Activated CD4-positive, alpha-beta T cell treated with anti-CD3 and anti-CD28 coated beads for 4 hours (primary cell): ENCODE measurements around the gene CDK1.

Experiments
- DNase-seq, 2 donors: peaks; one replicate each; pipeline ENCODE4 v3.0.0-alpha.2; 2020

Gene CDK1

DNA sequence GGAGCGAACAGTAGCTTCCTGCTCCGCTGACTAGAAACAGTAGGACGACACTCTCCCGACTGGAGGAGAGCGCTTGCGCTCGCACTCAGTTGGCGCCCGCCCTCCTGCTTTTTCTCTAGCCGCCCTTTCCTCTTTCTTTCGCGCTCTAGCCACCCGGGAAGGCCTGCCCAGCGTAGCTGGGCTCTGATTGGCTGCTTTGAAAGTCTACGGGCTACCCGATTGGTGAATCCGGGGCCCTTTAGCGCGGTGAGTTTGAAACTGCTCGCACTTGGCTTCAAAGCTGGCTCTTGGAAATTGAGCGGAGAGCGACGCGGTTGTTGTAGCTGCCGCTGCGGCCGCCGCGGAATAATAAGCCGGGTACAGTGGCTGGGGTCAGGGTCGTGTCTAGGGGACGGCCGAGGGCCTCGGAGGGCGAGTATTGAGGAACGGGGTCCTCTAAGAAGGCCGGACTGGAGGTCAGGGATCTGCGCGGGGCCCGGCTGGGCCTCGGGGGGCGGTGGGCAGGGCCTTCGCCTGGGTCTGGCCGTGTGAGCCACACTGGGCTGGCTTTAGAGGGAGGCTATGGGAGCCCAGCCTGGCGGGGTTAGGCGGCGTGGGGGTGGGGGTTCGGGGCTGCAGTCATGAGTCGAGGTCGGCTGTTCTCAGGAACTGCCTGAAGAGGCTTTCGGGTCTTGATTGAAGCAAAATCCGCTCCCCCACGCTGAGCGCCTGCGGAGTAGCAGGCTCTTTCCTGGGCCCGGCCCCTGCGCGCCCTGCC is at the start of gene CDK1:
Gene CDK1, plus strand, starts transcription at position 265 of the 757 bp plus-strand sequence. CDS start 1,688 bp downstream, outside the sequence.
- peak; percentile 90 to 95 for DNase-seq

DNA sequence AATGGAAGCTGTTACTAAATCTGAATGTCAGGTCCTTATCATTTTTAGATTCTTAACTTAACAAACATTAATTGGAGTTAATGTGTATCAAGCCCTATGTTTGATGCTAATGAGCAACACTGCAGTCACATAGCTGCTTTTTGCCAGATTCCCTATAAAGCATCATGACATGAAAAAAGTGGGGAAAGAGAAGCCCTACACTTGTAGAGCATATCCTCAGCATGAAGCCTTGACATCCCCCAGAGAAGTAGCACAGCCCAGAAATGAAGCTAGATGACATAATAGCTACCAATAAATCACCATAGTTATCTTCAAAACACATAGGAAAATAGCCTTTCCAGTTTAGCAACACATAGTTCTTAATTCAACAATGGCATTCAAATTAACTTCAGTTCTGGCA is 49.2 kb upstream of the CDK1 start:
- DNase-seq: no peak

DNA sequence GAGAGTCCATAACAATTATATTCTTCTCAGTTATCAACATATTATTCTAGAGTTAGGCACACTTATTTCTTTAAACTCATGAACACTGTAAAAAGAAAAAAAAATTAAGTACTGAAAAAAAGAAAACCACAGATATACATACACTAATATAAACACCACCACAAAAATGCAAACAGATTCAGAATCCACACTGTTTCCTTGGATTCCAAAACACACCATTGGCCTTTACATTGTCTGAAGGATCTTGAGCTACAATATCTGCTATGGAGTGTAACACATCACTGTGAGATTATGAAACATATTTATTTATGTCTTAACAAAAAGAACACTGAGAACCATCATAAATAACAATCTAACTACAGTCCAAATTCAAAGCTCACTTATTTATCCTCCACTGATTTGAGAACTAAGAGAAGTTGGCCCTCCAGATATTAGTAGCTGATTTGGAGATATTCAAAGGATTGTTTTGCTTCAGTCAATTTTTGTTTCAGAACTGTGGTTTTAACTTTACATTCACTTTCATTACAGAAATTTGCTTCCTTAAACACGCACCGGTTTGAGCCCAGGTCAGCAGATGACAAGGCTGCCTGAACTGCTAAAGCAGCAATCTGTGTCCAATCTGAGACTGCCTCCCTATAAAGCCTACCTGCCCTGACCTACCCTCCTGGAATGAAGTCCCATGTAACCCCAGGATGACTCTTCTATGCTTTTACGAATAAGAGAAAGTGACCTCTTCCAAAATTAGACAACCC is 47.0 kb upstream of the CDK1 start:
- DNase-seq: peak; percentile 10 to 18

DNA sequence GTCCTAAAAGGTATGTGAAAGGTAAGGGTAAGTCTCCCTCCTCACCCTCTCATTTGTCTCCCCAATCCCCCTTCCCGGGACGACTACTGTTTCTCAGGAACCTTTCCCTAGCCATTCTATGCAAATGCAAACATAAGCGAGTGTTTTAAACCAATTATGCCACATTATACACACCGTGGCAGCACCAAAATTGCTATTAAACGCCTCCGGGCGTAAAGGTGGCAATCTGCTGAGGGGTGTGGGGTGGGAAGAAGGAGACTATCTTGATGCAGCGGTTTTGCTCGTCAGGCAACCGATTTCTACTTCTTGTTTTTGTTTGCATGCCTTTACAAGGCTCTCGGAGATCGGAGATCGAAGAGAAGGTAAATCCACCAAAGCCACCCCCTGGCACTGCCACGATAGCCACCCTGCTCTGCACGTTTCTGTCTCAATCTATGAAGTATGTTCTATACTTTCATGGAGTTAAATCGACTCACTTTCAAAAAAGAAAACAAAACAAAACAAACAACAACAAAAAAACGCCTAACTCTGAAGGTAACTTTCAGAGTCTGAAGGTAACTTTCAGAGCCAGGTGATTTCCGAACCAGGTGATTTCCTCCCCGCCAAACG is 46.0 kb upstream of the CDK1 start:
- peak; percentile 19 to 31 for DNase-seq

DNA sequence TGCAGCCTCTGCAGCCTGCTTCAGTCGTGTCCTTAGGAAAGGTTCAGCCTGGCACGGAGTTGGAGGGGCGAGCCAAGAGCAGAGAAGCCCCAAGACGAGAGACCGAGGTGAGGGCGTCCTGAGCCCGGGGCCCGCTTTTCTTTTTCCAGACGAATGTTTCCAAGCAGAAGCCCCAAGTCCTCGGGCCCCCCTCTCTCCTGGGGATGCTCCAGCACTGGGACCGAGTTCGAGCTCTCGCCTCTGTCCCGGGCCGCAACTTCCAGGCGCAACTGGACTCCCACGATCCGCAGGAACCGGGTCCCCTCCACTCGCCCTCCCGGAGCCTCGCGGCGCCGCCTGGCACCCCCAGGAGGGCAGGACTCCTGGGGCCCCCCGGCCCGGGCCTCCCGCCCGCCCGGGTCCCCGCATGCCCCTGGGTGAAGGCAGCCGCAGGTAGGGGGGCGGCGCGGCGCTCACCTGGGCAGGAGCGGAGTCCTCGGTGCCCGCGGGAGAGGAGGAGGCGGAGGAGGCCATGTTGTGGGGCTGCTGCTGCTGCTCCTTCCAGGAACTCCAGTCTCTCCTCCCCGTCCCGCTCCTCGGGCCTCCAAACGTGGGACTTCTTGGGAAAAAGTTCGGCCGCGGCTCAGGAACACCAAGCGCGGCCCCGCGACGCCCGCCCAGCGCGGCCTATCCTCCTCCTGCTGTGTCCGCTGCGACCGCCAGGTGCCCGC is 45.3 kb upstream of the CDK1 start:
- DNase-seq: peak; percentile 29 to 37

DNA sequence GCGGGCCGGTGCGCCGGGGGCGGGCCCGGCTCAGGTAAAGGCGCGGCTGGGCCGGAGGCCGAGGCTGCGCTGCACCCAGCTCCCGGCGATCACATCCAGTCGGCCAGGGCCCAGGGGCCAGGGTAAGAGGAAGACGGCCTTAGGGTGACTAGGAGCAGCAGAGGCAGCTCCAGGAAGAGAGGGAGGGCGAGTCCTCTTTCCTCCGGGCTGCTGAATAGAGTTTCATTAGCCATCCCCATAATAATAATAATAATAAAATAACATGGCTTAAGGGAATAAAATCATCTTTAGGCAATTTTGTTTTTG is 44.8 kb upstream of the CDK1 start:
- DNase-seq: no peak

DNA sequence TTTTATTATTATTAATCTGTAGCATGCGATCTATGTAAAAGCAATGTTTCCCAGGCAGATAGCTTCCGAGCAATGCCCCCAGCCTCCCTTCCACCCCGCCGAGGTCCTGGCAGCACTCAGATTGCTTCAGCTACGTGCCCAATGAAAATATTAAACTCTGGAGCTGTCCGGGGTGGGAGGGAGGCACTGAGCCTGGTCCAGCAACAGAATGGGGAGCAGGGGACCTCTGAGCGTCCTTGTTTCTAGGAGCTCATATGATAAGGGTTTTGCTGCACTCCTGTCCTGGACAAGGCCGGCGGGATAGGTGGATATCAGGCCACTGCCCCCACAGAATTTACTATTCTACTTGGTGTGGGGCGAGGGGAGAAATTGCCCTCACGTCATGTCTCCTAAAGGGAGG is 44.5 kb upstream of the CDK1 start:
- DNase-seq: no peak

DNA sequence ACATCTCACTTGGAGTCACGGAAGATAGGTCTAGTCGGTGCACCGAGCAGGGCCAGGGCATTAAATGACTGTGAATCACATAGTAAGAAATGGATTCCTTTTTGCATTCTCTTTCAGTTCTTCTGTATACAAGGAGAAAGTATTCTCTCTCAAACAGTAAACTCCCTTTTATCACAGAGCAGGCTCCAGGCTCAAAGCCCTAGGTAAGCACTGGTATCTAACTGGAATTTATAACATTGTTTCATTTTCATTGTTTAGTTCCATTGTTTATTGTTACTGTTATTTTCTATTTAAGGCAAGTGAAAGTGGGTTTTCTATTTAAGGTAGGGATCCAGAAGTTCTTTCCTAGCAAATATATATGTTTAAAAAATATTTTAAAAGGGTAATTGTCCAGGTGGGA is 44.1 kb upstream of the CDK1 start:
- DNase-seq: no peak

DNA sequence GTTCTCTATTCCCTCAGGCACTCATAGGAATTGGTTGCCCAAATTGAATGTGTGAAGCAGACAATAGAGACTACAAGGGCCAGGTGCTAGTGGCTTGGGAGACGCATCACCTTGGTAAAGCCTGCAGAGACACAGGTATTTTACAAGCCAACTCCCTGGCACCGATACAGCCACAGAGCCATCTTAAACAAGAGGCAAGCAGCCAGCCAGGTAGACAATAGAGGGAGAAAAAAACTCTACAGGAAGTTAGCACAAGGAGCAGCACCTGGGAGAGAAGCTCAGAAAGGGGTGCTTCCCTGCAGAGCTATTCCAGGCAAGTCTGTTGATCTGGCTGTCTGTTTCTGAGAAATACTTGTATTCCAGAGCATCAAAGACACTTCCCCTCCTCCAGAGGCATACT is 43.0 kb upstream of the CDK1 start:
- DNase-seq: no peak

DNA sequence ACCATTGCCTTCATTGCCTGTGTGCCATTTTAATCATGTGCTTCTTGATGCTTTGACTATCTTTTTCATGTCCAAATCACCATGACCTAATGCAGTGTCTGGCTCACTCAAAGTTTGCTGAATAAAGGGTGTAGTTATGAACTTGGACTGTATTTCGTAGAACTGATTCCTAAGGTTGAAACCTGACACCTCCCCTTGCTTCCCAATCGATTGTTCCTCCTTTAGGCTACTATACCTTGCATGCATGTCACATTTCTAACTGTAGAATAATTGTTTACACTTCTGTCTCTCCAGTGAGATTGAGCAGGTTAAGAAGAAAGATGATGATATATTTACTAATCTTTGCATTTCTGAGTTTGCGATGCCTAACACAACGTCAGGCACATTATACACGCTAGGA is 41.0 kb upstream of the CDK1 start:
- no peak for DNase-seq

DNA sequence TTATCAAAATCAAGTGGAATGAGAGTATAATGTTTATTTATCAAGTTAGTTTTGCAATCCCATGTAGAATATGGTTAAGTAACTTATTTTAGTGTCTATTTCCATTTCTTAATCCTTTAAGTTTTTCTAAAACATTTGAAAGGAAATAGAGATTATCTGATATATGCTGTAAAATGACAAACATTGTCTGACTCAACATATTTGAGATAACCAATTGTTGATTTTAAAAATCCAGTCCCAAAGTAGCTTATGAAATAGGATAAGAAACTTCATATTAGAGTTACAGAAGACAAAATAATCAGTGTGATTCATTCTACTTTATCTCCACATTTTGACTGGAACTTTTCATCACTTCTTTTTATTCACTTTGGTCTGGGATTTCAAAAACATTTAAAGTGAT is 38.7 kb upstream of the CDK1 start:
- no peak for DNase-seq

DNA sequence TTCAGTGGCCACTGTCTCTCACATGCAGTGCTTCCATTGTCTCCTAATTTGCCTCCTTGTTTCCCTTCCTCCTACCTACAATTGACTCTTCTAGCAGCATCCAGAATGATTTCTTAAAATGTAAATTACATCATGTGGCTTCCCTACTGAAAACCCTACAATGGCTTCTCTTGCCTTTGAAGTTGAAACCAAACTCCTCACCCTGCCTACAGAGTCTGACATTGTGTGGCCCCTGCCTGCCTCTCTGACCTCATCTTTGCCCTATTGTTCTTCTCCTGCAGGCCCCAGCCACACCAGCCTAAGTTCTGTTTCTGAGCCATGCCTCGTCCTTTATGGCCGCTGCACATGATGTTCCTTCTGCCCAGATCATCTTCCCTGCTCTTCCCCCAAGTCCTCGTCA is 35.8 kb upstream of the CDK1 start:
- DNase-seq: no peak

DNA sequence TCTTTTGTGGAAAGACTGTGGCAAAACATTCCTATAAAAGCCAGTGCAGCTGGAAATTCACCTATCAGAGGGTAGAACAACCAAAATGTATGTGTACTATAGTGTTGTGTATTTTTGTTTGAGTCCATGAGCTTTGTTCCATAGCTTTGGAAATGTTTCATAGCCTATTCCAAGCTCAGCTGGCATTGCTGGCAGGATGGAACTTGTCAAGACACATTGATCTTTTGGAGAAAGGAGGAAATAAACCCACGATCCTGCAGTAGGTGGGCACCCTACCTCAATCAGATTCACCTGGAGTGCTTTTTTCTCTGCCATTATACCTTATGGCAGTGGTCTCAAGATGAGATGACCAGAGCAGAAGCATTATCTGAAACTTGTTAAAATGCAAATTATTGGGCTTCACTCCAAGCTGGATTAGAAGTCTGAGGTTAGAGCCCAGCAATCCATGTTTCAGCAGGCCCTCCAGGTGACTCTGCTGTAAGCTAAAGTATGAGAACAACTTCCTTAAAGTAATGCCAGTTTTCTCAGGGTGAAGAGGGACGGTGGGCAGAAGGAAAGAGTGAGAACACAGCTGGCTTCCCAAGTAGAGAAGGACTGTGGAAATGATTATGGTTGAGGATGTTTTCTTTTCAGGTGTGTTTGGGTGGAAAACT is 30.3 kb upstream of the CDK1 start:
- DNase-seq: no peak

DNA sequence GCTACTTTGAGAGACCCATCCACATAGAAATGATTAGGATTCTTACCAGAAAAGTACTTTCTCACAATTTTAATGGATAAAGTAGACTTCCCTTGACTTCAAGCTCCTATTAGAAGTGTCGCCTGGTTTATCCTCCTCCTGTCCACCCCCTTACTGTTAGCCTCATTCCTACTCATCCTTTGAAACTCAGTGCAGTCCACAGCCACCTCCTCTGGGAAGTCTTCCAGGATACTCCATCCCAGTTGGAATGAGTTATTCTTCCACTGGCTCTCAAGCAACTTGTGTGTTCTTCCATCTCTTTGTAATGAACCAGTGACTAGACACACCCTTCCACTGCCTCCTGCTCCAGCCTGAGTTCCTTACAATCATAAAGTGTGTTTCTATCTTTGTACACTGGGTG is 25.1 kb upstream of the CDK1 start:
- DNase-seq: no peak

DNA sequence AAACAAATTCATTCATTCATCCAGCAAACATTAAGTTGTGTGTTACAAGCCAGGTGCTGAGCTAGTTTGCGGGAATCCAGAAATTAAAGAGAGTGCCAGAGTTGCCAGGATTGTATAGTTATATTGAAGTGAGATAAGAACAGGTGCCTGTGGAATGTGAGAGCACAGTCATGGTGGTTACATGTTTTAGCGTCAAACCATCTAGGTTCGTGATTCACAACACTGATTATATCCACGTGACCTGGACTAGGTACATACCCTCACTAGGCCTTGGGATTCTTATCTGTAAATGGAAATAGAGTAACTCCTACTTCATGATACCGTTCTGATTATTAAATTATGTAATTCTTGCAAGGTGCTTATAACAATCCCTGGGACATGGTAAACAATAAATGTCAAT is 24.5 kb upstream of the CDK1 start:
- DNase-seq: no peak

DNA sequence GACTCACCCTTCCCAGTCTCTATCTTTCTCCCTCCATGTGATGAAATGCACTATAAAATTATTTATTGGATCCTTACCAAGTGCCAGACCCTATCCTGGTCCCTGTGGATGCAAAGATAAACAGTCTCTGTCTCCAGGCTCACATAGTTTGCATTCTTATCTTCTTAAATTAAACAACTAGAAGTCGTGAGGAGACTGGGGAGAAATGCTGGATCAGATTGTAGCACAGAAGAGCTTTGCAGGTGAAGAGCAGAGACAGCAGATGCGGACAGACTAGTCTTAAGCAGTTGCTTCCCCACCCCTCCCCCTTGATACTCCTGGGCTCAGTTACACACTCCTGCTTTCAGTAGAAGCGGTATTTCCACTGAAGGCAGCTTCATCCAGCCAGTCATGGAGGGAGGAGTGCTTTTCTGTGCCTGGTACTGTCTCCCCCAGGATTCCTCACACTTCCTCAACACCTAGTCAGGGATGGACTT is 20.8 kb upstream of the CDK1 start:
- DNase-seq: no peak

DNA sequence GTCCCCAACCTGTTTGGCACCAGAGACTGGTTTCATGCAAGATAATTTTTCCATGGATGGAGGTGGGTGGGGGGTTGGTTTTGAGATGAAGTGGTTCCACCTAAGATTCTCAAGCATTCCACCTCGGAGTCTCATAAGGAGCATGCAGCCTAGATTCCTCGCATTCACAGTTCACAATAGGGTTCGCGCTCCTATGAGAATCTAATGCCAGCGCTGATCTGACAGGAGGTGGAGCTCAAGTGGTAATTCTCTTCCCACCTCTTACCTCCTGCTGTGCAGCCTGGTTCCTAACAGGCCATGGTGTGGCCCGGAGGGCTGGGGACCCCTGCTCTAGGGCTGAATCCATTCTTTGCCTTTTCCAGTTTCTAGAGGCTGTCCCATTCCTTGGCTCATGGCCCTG is 19.1 kb upstream of the CDK1 start:
- DNase-seq: no peak

DNA sequence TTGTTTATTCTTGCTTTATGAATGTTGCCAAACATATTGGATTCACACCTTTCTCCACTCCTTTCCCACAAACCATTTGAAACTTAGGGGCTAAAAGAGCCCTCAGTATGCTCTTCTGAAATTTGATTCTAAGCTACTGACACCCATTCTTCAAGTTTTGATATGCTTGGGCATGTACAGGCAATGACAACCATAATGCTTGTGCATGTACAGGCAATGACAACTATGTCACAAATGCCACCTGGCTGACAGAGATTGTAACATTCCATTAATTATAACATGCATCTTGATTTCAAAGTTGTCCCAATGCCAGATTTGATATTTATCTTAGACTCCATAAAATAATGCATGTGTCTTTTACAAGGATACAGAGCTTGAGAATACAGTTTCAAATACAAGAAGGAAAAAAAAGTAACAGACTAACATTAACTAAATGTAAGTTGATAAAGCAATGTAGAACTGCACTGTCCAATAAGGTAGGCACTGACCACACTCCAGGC is 17.5 kb upstream of the CDK1 start:
- no peak for DNase-seq

DNA sequence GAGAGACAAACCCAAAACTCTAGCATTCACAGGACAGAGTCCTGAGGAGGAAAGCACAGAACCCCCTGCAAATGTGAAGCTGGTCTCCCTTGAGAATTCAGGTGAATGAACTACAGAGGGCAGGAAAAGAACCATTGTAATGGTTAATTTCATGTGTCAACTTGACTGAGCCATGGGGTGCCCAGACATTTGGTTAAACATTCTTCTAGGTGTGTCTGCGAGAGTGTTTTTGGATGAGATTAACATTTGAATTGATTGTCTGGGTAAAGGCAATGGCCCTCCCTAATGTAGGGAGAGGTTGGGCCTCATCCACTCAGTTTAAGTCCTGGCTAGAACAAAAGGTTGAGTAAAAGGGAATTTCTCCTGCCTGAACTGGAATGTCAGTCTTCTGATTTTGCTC is 15.7 kb upstream of the CDK1 start:
- DNase-seq: no peak

DNA sequence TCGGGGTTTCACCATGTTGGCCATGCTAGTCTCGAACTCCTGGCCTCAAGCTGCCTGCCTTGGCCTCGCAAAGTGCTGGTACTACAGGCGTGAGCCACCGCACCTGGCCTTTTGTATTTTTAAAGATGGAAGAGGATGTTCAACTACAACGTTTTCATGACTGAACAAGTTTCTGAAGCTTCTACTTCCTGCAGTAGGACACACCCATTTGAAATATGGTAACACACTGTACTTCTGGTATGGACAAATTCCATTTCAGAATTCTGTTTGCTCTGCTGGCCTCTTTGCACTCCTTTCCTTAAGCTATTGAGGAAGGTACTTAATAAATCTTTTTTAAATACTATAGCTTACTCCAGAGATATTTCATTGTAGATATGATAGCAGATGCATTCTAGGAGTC is 10.9 kb upstream of the CDK1 start:
- no peak for DNase-seq

DNA sequence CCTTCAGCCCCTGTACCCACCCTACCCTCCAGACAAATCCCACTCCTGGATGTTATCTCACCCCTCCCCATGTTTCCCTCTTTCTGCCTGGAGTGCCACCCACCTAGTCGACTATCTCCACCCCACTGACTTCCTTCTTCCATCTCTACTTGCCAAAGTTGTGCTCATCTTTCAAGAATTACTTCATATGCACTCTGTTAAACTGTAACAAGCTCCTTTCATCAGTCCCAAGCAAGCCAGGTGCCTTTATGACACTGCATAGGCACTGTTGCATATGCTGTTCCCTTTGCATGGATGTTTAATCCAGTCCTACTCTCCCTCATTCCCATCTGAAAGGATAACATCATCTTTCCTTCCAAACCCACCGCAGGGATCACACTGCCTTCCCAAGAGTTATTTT is 8.9 kb upstream of the CDK1 start:
- no peak for DNase-seq

DNA sequence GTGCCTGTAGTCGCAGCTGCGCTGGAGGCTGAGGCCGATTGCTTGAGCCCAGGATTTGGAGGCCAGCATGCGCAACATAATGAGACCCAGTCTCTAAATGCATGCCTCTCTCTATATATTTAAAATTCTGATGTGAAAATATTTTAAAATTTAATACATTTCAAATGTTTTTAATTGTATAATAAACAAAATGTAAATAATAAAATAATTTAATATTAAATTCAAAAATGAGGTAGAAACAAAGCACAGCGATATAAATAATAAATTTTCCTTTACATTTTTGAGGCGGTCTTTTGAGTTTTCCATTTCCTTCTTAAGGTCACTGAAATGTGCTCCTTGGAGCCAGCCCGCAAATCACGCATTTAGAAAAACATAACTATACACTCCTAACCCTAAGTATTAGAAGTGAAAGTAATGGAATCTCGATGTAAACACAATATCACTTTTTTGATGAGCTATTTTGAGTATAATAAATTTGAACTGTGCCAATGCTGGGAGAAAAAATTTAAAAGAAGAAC is 523 bp upstream of the CDK1 start:
- DNase-seq: no peak
